RCC 7860 (cell line): ENCODE measurements around the gene SLC16A2.
"Not testable (repeated sequence)": the region's sequence is repeated elsewhere in the genome, so short reads cannot be mapped to it uniquely, and the experiment has no call there.

Experiments
- DNase-seq: peaks from one replicate; pipeline ENCODE4 v3.0.0-alpha.2; 2015; ENCODE audit warnings: low spot score
- FAIRE-seq: peaks from 2 replicates; lab custom pipeline; 2012; peaks lifted over from hg19 to GRCh38; lab: Jason Lieb, UNC

The SLC16A2 gene

GRCh38 chrX:74445099-74445498 lies 23.8 kb downstream of the SLC16A2 start:
- DNase-seq (no peak), FAIRE-seq (no peak)

GRCh38 chrX:74446876-74447275 lies 25.6 kb downstream of the SLC16A2 start:
- no peak for DNase-seq
- FAIRE-seq: no peak

- FAIRE-seq: no peak
- no peak for DNase-seq
These were observed 27.4 kb downstream of the SLC16A2 start for GRCh38 chrX:74448669-74449068.

- peak; percentile 38 for DNase-seq
- no peak for FAIRE-seq
These were observed 28.1 kb downstream of the SLC16A2 start for GRCh38 chrX:74449322-74449936.

GRCh38 chrX:74449937-74450330 lies 28.6 kb downstream of the SLC16A2 start:
- FAIRE-seq: no peak

GRCh38 chrX:74450803-74451449 lies 29.6 kb downstream of the SLC16A2 start:
- DNase-seq (peak; percentile 78), FAIRE-seq (peak; percentile 90)

More at GRCh38 chrX:74449937-74450330, 28.6 kb downstream of the SLC16A2 start:
- DNase-seq: peak; percentile 52

GRCh38 chrX:74451450-74452198 lies 30.3 kb downstream of the SLC16A2 start:
- DNase-seq (no peak), FAIRE-seq (no peak)

- no peak for DNase-seq
- FAIRE-seq: no peak
These were observed 30.8 kb downstream of the SLC16A2 start for GRCh38 chrX:74452199-74452481.

GRCh38 chrX:74453178-74453577 lies 31.9 kb downstream of the SLC16A2 start:
- FAIRE-seq: no peak
- DNase-seq: no peak

- not testable (repeated sequence) for FAIRE-seq, DNase-seq
These were observed 32.9 kb downstream of the SLC16A2 start for GRCh38 chrX:74454233-74454632.

GRCh38 chrX:74458736-74459135 lies 37.4 kb downstream of the SLC16A2 start:
- FAIRE-seq (peak; percentile 84), DNase-seq (peak; percentile 59)

GRCh38 chrX:74461384-74461783 lies 40.1 kb downstream of the SLC16A2 start:
- no peak for DNase-seq
- FAIRE-seq: no peak

- no peak for FAIRE-seq
- no peak for DNase-seq
These were observed 43.4 kb downstream of the SLC16A2 start for GRCh38 chrX:74464722-74465121.

GRCh38 chrX:74465424-74465823 lies 44.1 kb downstream of the SLC16A2 start:
- DNase-seq (no peak), FAIRE-seq (no peak)

GRCh38 chrX:74467656-74468055 lies 46.4 kb downstream of the SLC16A2 start:
- no peak for DNase-seq
- FAIRE-seq: no peak

GRCh38 chrX:74473116-74473515 lies 51.8 kb downstream of the SLC16A2 start:
- FAIRE-seq, DNase-seq: not testable (repeated sequence)

- no peak for FAIRE-seq
- no peak for DNase-seq
These were observed 69.0 kb downstream of the SLC16A2 start for GRCh38 chrX:74490247-74490646.

GRCh38 chrX:74492720-74493201 lies 71.5 kb downstream of the SLC16A2 start:
- FAIRE-seq (no peak), DNase-seq (no peak)

- FAIRE-seq (no peak), DNase-seq (no peak)
These were observed 72.5 kb downstream of the SLC16A2 start for GRCh38 chrX:74493806-74494205.

GRCh38 chrX:74498924-74499323 lies 77.6 kb downstream of the SLC16A2 start:
- FAIRE-seq (no peak), DNase-seq (no peak)

- DNase-seq (no peak), FAIRE-seq (no peak)
These were observed 78.8 kb downstream of the SLC16A2 start for GRCh38 chrX:74500067-74500466.

- FAIRE-seq: no peak
- DNase-seq: no peak
These were observed 79.3 kb downstream of the SLC16A2 start for GRCh38 chrX:74500555-74500954.
